Measurements from ENCODE around the gene SLC37A1. TPM values are rescaled to one million over a fixed set of nuclear protein-coding genes. Genes with fewer than 3 reads are reported as not detected.

Gene SLC37A1
- total RNA-seq, 1 experiment from 2014 or later, result 37.7 TPM

GRCh38 chr21:42486072-42486471, 27.6 kb upstream of the SLC37A1 start:
- WGBS (ENCODE audit: extremely low coverage, insufficient read length, low lambda C conversion rate), result no CpG with 5 or more reads among the region's 6 CpGs
- Histone ChIP-seq H2BK5ac (ENCODE audit: insufficient read length, low read length) (no peak overlapping the region), H4K8ac (replicated peaks; ENCODE audit: insufficient read length, low read depth, low read length) (no peak overlapping the region), H3K23ac (ENCODE audit: insufficient read length, low read depth, low read length) (no peak overlapping the region), H3K18ac (ENCODE audit: insufficient read length, low read depth, low read length) (no peak overlapping the region), H3K4me2 (ENCODE audit: insufficient read depth, insufficient read length, low read length) (no peak overlapping the region), H3K4ac (ENCODE audit: low read depth, low read length) (no peak overlapping the region), H3K9me3 (ENCODE audit: control insufficient read depth, low read depth, low read length) (no peaks in the 10 kb centered on the region), H3K79me2 (ENCODE audit: insufficient read depth, low read length) (no peaks in the 10 kb centered on the region), H3K79me1 (ENCODE audit: insufficient read depth, low read depth, low read length, poor library complexity, severe bottlenecking) (no peaks in the 10 kb centered on the region), H4K20me1 (ENCODE audit: control insufficient read depth, insufficient read depth, insufficient read length) (no peaks in the 10 kb centered on the region), H2BK15ac (ENCODE audit: low read depth, low read length) (no peak overlapping the region), H2BK12ac (ENCODE audit: insufficient read length, low read depth, low read length) (no peak overlapping the region), H3T11ph (ENCODE audit: low read length) (no peak overlapping the region), H3K27me3 (ENCODE audit: insufficient read depth, low read length) (no peaks in the 10 kb centered on the region), H2AK5ac (ENCODE audit: insufficient read length, low read length) (no peak overlapping the region), H3K56ac (ENCODE audit: insufficient read length, low read depth, low read length) (no peak overlapping the region), H3K27ac (ENCODE audit: insufficient read length, low read depth, low read length) (no peak overlapping the region), H2BK20ac (ENCODE audit: low read depth, low read length, poor library complexity, severe bottlenecking) (no peak overlapping the region), H2BK120ac (ENCODE audit: low read depth, low read length, poor library complexity, severe bottlenecking) (no peak overlapping the region), H3K23me2 (ENCODE audit: insufficient read length, low read depth, low read length, poor library complexity, severe bottlenecking) (no peaks in the 10 kb centered on the region), H4K91ac (ENCODE audit: insufficient read length, low read depth, low read length) (no peak overlapping the region), H3K9ac (ENCODE audit: extremely low read depth, insufficient read length, low read length) (no peak overlapping the region), H4K5ac (ENCODE audit: insufficient read length, low read depth, low read length) (no peak overlapping the region), H3K4me1 (ENCODE audit: insufficient read depth, low read length) (no peaks in the 10 kb centered on the region), H2AFZ (ENCODE audit: low read length) (no peak overlapping the region), H3K14ac (ENCODE audit: insufficient read depth, low read length) (no peak overlapping the region; the same call in 1 of the 2 replicates)
- Mint-ChIP-seq H3K27me3 (ENCODE audit: low read depth) (peaks cover 20% of the 10 kb centered on the region), H3K4me3 (no peak overlapping the region), H3K9me3 (no peaks in the 10 kb centered on the region), H3K36me3 (ENCODE audit: insufficient read depth in 1 of 3, low read depth in 3 of 3) (no peaks in the 10 kb centered on the region), H3K4me1 (peaks cover 3% of the 10 kb centered on the region in 2 experiments; a peak in 3 of 4 replicates), H3K27ac (no peak overlapping the region)
- TF ChIP-seq CTCF (conservative IDR thresholded peaks at IDR 0.05), result no peak
- no peak for DNase-seq
